GM12874 (cell line): ENCODE results near the gene OBSCN.

Experiments
- TF ChIP-seq, protein P1 (sequence below): IDR thresholded peaks from 2 replicates; pipeline ENCODE4 v1.5.1; 2011; ENCODE audit warnings: low read depth, mild to moderate bottlenecking, control low read depth, low read length, moderate library complexity; ENCODE audit not compliant: insufficient read depth

The OBSCN gene

DNA sequence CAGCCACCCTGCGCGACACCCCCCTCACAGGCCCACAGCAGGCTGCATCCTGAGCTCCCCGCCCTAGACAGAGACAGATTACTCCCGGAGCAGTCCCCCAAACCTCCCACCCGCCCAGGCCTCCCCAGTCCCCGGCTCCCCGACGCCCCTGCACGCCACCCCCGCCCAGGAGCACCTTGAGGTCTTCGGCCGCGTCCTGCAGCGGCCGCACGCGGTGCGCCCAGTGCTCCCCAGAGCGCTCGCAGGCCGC lies 198.1 kb downstream of the OBSCN start:
- TF ChIP-seq, protein P1, sequence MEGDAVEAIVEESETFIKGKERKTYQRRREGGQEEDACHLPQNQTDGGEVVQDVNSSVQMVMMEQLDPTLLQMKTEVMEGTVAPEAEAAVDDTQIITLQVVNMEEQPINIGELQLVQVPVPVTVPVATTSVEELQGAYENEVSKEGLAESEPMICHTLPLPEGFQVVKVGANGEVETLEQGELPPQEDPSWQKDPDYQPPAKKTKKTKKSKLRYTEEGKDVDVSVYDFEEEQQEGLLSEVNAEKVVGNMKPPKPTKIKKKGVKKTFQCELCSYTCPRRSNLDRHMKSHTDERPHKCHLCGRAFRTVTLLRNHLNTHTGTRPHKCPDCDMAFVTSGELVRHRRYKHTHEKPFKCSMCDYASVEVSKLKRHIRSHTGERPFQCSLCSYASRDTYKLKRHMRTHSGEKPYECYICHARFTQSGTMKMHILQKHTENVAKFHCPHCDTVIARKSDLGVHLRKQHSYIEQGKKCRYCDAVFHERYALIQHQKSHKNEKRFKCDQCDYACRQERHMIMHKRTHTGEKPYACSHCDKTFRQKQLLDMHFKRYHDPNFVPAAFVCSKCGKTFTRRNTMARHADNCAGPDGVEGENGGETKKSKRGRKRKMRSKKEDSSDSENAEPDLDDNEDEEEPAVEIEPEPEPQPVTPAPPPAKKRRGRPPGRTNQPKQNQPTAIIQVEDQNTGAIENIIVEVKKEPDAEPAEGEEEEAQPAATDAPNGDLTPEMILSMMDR, result no peak

DNA sequence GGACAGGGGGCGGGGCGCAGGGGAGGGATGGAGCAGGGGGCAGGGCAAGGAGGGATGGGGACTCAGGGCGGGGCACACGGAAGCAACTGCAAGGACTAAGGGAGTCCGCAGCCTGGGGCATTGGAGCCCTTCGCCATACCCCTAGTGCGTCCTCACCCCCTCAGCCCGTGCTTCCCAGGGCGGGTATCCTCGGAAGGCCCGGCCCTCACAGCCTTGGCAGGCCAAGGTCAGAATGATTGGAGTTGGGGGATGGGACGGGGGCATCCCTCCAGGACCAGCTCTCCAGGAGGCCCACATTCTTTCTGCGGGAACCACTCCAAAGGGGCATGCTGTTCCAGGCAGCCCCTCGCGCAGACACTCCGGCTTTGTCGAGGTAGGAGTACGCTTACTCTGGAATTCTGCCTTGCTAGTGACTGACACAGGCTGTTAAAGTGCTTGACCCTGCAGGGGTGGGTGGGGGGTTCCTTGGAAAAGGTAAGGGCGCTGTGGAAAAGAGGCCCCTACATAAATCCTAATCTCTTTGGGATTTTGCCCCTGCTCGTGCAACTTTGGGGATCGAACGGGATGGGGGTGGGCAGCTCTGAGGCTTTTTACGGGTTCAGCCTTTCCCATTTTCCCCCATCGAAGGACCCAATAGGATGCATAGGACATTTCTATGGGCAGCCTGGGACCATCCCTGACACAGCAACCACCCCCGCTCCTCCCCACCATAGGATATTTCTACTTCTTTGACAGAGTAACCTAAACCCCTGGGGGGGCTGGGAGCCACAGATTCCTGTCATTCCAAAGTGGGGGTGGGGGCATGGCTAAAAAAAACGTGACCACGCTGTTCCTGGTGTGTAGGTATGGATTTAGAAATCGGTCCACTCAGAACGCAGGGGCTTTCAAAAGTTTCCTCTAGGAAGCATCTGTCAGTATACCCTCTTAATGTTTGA lies 199.5 kb downstream of the OBSCN start:
- TF ChIP-seq, protein P1, result no peak

DNA sequence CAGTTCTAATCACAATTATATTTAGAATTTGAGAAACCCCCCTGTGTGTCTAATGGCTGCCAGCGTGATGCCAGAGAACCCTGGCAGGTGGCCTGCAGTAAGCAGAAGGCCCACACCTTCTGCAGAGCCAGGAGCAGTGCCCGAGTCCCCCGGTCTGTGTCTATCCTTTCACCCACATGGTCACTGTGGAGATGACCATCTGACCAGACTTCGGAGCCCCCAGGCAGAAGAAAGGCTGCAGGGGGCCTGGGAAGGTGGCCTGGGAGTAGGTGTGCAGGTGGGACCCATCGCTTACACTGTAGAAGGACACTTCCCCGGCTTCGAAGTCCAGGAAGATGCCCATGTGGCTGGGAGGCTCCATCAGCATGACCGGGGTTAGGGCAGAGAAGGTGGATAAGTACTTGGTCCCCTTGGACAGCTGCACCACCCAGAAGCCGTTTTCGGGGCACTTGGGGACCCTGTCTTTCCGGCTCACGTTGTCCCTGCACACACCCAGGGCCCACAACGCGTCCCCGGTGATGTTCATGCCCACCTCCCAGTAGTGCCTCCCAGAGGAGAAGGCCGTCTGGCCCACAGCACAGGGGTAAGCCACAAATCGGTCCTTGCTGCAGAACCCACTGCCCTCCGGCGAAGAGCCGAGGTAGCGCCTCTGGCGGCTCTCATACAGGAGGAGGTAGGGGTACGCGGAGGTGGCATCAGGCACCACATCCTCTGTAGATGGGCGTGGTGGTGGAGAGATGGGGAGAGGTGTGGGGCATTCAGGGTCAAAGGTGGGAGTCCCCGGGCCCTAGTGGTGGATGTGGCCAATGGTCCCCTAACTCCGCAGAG lies 200.4 kb downstream of the OBSCN start:
- TF ChIP-seq, protein P1, result no peak

DNA sequence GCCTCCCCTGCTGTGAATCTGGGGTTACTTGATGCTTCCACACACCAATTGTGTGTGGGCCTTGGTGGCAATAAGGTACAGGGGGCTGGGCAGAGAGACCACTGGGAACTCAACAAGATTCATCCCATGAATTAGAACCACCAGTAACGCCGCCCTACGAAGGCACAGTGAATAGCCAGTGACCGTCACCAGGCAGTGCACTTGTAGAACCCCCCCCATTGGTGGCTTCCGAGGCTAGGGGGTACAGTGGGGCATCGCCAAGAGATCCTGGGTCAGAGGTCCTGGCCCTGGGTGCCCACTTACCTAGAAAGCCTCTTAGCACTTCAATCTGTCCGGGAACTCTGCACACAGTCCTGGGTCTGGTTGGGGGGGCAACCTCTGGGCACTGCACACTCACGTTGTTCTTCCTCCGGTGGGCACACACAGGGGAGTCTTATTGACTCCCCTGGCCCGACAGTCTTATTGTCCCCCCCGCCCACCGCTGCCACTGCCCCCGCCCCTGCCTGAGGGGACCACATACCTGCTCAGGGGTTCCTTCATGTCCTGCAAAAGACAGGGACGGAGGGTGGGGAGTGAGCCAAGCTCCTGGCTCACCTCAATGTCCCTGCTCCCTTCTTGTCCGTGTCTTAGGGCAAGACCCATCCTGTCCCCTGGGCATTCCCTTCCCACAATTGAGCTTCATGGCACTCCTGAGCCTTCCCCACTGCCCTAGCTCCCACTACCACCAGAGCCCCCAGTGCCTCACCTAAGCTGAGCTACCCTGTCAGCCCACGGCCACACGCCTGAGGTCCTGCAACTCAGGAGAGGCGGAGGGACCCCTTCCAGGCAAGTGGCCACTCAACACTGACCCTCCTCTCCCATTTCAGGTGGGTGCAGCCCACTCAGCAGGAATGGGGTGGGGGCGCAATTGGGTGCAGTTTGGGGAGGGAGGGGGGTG lies 201.3 kb downstream of the OBSCN start:
- TF ChIP-seq, protein P1, result no peak

DNA sequence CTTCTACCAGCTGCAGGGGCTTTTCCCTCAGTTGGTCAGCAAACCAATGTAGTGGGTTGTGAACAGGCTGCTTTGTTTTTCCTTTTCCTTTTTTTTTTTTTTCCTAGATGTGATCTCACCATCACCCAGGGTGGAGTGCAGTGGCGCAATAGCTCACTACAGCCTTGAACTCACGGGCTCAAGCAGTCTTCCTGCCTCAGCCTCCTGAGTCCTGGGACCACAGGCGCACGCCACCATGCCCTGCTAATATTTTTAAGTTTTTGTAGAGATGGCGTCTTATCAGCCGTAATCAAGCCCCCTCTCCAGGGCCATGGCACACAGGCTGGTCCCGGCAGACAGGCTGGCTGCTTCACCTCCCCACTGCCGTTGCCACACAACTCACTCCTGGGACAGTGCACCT lies 202.2 kb downstream of the OBSCN start:
- TF ChIP-seq, protein P1, result no peak

DNA sequence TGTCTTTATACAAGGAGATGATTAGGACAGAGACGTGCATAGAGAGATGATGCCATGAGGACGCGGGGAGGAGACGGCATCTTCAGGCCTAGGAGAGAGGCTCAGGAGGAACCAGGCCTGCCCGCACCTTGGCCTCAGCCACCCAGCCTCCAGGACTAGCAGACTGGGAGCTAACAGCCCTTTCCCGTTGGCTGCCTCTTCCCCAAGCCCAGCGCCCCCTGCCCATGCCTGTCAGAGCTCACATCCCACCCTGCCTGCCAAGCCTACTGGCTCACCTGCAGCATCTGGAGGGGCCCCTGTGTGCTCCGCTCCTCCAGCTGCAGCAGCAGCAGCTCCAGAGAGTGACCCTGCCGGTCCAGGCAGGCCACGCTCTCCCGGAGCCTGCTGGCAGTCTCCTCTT lies 202.8 kb downstream of the OBSCN start:
- TF ChIP-seq, protein P1, result no peak
